Common myeloid progenitor, CD34-positive (primary cell): Measurements from ENCODE around the gene TMCC3.
A peak's percentile ranks its signal among the peaks of the same experiment; 100 is the strongest.

Source experiments
- CTCF ChIA-PET: fragments of 350-600 bp; sonication (Branson Sonifier 250); formaldehyde crosslinking; loops from one replicate; lab custom pipeline; 2021; ENCODE audit warnings: antibody characterized with exemption; lab: Charles Lee
- POLR2A ChIA-PET: fragments of 350-600 bp; sonication (Branson Sonifier 250); formaldehyde crosslinking; loops from one replicate; lab custom pipeline; 2021; ENCODE audit warnings: antibody characterized with exemption; lab: Charles Lee
- DNase-seq, 3 donors: peaks; one replicate each; pipeline versions ENCODE4 v3.0.0 to v3.0.0-alpha.2; 2013
- H3K27ac ChIP-seq, 2 experiments: 1 replicate in 1 of 2; 2 replicates in 1 of 2; pipeline ENCODE4 v1.7.0; 2013; ENCODE audit warnings: inconsistent platforms in 2 of 2, low read length in 2 of 2, mild to moderate bottlenecking in 2 of 2, low read depth in 1 of 2, moderate library complexity in 1 of 2; ENCODE audit not compliant: severe bottlenecking in 2 of 2, insufficient read depth in 1 of 2, poor library complexity in 1 of 2
- H3K27me3 ChIP-seq, 5 experiments: replicated peaks in 2 of 5; 1 replicate in 3 of 5; 2 replicates in 2 of 5; pipeline versions ENCODE4 v1.6.1 to v1.7.0; 2013; ENCODE audit warnings: low read length in 4 of 5, mild to moderate bottlenecking in 2 of 5, moderate library complexity in 2 of 5, inconsistent platforms in 1 of 5; ENCODE audit not compliant: insufficient read depth in 5 of 5, control insufficient read depth in 4 of 5
- H3K36me3 ChIP-seq, 4 experiments: 1 replicate in 2 of 4; 2 replicates in 2 of 4; pipeline versions ENCODE4 v1.6.1 to v1.7.0; 2013; ENCODE audit warnings: low read length in 3 of 4, control low read depth in 1 of 4, mild to moderate bottlenecking in 1 of 4; ENCODE audit not compliant: control insufficient read depth in 4 of 4, insufficient read depth in 4 of 4
- H3K4me1 ChIP-seq, 4 experiments: 1 replicate in 3 of 4; 2 replicates in 1 of 4; pipeline versions ENCODE4 v1.6.1 to v1.7.1; 2013; ENCODE audit warnings: low read length in 3 of 4, mild to moderate bottlenecking in 3 of 4, control low read depth in 1 of 4, inconsistent platforms in 1 of 4, moderate library complexity in 1 of 4; ENCODE audit not compliant: control insufficient read depth in 4 of 4, insufficient read depth in 4 of 4; ENCODE audit errors: control extremely low read depth in 1 of 4
- H3K4me3 ChIP-seq, 7 experiments: 1 replicate in 4 of 7; 2 replicates in 3 of 7; pipeline versions ENCODE4 v1.5.1 to v1.7.0; 2013; ENCODE audit warnings: mild to moderate bottlenecking in 7 of 7, low read length in 6 of 7, moderate library complexity in 6 of 7, inconsistent platforms in 2 of 7, low read depth in 2 of 7, control low read depth in 1 of 7; ENCODE audit not compliant: insufficient read depth in 4 of 7, control insufficient read depth in 1 of 7; ENCODE audit errors: extremely low read depth in 1 of 7
- H3K9me3 ChIP-seq, 5 experiments: 1 replicate in 4 of 5; 2 replicates in 1 of 5; pipeline versions ENCODE4 v1.6.1 to v1.7.1; 2013; ENCODE audit warnings: low read length in 4 of 5, mild to moderate bottlenecking in 2 of 5, inconsistent platforms in 1 of 5, low read depth in 1 of 5, moderate library complexity in 1 of 5; ENCODE audit not compliant: control insufficient read depth in 4 of 5, insufficient read depth in 2 of 5; ENCODE audit errors: control extremely low read depth in 1 of 5
- WGBS: methylation state at CpG from one replicate; pipeline ENCODE4 v1.1.5; 2013; ENCODE audit not compliant: insufficient coverage; 5-methylcytosine and 5-hydroxymethylcytosine counted together

The TMCC3 gene

GRCh38 chr12:94534278-94534677 lies 116.1 kb downstream of the TMCC3 start:
- WGBS: 100% methylated on average over 3 of the region's 6 CpGs
- Histone ChIP-seq H3K9me3 (no peaks in the 10 kb centered on the region), H3K27ac (no peak overlapping the region), H3K27me3 (no peaks in the 10 kb centered on the region), H3K4me3 (no peak overlapping the region), H3K4me1 (no peaks in the 10 kb centered on the region), H3K36me3 (no peaks in the 10 kb centered on the region)
- POLR2A ChIA-PET: no interaction called here
- CTCF ChIA-PET: interaction anchor here (0.8 to 2.5 kb wide), 10 partner anchors 9 to 406 kb away, joined by 3 to 14 read pairs (median 3); no protein-coding TSS in a partner anchor
- no peak for DNase-seq

- Histone ChIP-seq H3K9me3 (no peaks in the 10 kb centered on the region), H3K4me3 (no peak overlapping the region), H3K36me3 (no peaks in the 10 kb centered on the region), H3K27ac (no peak overlapping the region), H3K27me3 (no peaks in the 10 kb centered on the region), H3K4me1 (no peaks in the 10 kb centered on the region)
- CTCF ChIA-PET: interaction anchor here (0.6 to 1.3 kb wide), 9 partner anchors 10 to 397 kb away, joined by 3 to 4 read pairs (median 3); no protein-coding TSS in a partner anchor
- 32% methylated on average over 3 of the region's 16 CpGs for WGBS
- POLR2A ChIA-PET: no interaction called here
- peak; percentile 75 to 82 (median 80) for DNase-seq
These were observed 117.6 kb downstream of the TMCC3 start for GRCh38 chr12:94532490-94533422.

- no peak for DNase-seq
- POLR2A ChIA-PET: no interaction called here
- Histone ChIP-seq H3K4me1 (no peaks in the 10 kb centered on the region), H3K27me3 (no peaks in the 10 kb centered on the region), H3K27ac (no peak overlapping the region), H3K4me3 (no peak overlapping the region), H3K9me3 (no peaks in the 10 kb centered on the region), H3K36me3 (no peaks in the 10 kb centered on the region)
- CTCF ChIA-PET: interaction anchor here (0.6 to 2.8 kb wide), 10 partner anchors 96 to 429 kb away, joined by 3 to 8 read pairs (median 3); no protein-coding TSS in a partner anchor
- WGBS: 100% methylated on average over 5 of the region's 6 CpGs
These were observed 119.1 kb downstream of the TMCC3 start for GRCh38 chr12:94531196-94531720.

- CTCF ChIA-PET: interaction anchor here (0.8 to 1.0 kb wide), 3 partner anchors 10 to 382 kb away, joined by 3 read pairs; no protein-coding TSS in a partner anchor
- Histone ChIP-seq H3K4me1 (no peaks in the 10 kb centered on the region), H3K27ac (no peak overlapping the region), H3K9me3 (no peaks in the 10 kb centered on the region), H3K36me3 (no peaks in the 10 kb centered on the region), H3K27me3 (no peaks in the 10 kb centered on the region), H3K4me3 (no peak overlapping the region)
- WGBS: no CpG with 5 or more reads among the region's 2 CpGs
- peak in 1 of 3 donors; percentile 2 for DNase-seq
- POLR2A ChIA-PET: no interaction called here
These were observed 124.4 kb downstream of the TMCC3 start for GRCh38 chr12:94525951-94526350.
